ENCODE measurements around the gene ICA1.
"Not testable (repeated sequence)": the region's sequence is repeated elsewhere in the genome, so short reads cannot be mapped to it uniquely, and the experiment has no call there.

The ICA1 gene

GRCh38 chr7:8261711-8262695, at the start of gene ICA1:
ICA1 (minus strand) TSS chr7:8262167; CDS start chr7:8235926, 26,241 bp downstream.
- DNase-seq: peak; percentile 52

DNA sequence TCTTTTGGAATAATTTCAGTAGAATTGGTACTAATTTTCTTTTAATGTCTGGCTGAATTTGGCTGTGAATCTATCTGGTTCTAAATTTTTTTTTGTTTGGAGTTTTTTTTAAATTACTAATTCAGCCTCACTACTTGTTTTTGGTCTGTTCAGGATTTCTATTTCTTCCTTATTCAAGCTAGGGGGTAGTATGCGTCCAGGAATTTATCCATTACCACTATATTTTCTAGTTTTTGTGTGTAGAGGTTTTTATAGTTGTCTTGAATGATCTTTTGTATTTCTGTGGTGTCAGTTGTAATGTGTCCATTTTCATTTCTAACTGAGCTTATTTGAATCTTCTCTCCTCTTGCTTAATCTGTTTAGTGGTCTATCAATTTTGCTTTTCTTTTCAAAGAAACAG, 48.9 kb upstream of the ICA1 start:
- DNase-seq: no peak

- DNase-seq: no peak
Observed at GRCh38 chr7:8305625-8306388, 43.8 kb upstream of the ICA1 start.

GRCh38 chr7:8305104-8305503, 43.1 kb upstream of the ICA1 start:
- DNase-seq: no peak

- no peak for DNase-seq
Observed at GRCh38 chr7:8303904-8304528, 42.0 kb upstream of the ICA1 start.

DNA sequence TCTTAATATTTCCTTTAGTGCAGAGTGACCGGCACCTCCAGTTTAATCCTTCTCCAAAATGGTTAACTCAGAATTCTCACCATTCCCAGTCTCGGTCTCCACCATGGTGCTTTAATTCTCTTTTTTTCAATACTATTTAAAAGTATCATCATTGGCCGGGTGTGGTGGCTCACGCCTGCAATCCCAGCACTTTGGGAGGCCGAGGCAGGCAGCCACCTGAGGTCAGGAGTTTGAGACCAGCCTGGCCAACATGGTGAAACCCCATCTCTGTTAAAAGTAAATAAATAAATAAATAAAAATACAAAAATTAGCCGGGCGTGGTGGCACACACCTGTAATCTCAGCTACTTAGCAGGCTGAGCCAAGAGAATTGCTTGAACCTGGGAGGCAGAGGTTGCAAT, 35.1 kb upstream of the ICA1 start:
- DNase-seq: not testable (repeated sequence)

DNA sequence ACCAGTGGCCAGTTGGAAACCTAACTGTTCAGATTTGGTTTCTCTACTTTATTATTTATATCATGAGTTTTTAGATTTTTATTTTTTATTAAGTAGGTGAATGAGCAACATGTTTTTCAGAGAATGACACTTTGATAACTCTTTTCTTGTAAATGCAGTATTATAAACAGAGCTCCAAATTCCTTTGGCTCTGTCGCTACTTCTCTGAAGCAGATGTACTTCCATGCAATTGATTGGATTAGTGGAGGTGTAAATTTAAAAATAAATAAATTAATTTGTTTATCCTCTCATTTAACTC, 34.3 kb upstream of the ICA1 start:
- DNase-seq: no peak

GRCh38 chr7:8295638-8296361, 33.8 kb upstream of the ICA1 start:
- DNase-seq: peak; percentile 66

DNA sequence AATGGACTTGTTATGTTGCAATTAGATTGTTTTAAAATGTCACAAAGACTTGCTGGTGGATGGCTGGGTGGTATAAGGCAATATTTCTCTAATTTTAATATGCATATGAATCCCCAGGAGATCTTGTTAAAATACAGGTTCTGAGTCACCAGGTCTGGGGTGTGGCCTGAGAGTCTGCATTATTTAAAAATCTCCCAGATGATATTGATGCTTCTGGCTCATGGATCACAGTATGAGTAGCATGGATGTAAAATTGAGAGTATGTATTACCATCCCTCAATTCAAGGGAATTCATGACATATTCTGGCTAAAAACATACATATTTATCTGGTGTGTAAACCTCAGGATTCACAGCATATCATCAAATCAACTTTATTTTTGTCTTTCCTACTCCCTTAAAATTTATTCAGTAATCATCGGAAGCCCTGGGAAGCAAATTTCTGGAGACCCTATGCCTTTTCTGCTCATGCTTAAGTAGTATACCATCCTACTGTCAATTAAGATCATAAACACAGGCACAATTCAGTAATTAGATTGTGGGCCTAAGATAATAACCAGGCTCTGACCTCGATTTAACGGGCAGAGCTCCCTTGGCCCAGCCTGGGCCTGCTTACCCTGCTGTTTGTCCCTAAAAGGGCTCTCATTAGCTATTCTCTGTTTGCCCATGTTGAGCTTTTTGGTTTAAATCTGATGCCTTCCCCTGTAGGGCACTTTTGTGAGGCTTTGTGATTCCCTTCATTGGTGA, 29.6 kb upstream of the ICA1 start:
- no peak for DNase-seq

GRCh38 chr7:8290645-8291308, 28.8 kb upstream of the ICA1 start:
- no peak for DNase-seq

DNA sequence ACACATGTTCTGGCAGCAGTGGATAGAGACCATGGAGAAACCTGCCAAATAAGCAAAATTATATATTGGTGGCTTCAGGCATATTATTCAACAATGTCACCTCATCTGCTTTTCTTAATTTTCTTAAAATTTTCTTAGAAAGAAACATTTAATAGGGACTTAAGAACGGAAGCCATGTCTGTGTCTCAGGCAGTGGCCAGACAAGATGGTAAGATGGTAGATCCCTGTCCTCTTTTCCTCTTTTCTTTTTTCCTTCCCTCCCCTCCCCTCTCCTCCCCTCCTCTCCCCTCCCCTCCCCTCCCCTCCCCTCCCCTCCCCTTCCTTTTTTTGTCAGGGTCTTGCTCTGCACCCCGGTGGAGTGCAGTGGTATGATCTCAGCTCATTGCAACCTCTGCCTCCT, 24.2 kb upstream of the ICA1 start:
- DNase-seq: no peak

DNA sequence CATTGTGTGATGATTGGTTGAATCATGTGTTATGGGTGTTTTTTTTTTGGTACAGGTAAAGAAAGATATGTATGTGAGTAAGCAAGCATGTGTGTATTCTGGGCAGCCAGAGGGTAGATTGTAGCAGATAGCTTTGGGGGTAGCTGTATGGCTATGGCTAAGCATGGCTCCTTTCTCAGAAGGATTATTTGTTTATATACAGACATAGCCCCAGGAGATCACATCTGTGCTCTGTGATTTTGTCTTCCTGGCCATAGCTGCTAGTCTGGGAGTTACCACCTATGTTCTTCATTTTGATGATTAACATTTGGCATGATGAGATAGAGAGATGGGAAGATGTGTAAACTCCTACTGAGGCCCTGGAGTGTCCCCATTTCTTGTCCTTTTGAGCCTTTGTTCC, 23.2 kb upstream of the ICA1 start:
- DNase-seq: no peak

DNA sequence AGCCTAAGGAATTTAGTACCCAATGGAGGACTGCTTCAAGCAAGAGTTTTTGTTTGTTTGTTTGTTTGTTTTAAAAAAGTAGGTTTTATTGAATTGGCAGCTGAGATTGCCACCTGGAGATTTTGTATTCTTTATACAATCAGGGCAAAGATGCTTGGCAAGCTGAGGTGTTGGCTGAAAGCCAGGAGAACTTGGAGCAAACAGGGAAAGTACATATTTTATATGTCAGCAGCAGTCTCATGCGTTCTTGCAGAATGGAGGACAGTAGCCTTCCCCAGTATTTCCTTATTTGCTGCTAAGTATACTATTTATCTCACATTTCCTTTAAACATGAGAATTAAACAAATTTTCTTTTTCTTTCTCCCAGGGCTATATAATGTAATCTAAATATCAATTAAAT, 22.6 kb upstream of the ICA1 start:
- no peak for DNase-seq

DNA sequence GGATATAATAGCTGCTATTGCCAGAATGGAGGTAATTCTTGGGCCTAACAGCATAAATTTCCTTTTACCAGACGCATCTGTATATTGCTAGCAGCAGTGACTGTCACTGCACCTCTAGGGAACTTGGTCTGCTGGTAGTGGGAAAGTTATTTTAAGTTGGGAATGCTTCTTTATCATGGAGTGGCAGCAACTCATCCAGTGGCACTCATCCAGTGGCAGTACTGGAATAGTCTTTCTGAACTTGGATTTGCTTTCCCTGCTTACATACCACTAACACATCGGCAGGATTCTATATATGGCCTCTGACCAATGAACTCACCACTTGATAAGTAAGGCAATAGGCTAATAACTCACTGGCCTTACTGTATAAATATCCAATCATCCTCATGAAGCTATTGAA, 22.0 kb upstream of the ICA1 start:
- no peak for DNase-seq

GRCh38 chr7:8282871-8283270, 20.9 kb upstream of the ICA1 start:
- no peak for DNase-seq

- no peak for DNase-seq
Observed at GRCh38 chr7:8282162-8282561, 20.2 kb upstream of the ICA1 start.

- no peak for DNase-seq
Observed at GRCh38 chr7:8278183-8278582, 16.2 kb upstream of the ICA1 start.

DNA sequence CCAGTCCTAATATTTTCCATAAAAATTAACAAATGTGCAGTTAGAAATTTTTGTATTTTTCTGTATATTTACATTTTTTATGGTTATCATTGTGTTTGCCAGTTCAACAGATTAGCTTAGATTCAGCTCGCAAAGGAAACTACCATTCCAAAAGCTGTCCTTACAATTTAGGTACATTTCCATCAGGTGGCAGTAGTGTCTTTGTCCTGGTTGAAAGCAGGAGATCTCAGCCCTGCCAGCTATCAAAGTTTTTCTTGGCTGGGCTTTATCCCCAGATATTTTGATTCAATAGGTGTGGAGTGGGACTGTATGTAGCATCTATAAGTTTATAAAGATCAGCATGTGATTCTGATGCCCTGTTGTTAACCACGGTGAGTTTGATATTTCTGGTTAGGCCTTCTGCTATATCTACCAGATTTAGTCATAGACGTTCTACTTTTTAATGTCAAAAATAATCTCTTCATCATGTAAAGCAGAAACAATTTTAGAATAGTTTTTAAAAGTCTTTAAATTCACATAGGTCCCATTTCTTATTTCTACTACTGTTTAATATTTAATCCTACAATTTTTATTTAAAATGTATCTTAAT, 15.5 kb upstream of the ICA1 start:
- DNase-seq: no peak

DNA sequence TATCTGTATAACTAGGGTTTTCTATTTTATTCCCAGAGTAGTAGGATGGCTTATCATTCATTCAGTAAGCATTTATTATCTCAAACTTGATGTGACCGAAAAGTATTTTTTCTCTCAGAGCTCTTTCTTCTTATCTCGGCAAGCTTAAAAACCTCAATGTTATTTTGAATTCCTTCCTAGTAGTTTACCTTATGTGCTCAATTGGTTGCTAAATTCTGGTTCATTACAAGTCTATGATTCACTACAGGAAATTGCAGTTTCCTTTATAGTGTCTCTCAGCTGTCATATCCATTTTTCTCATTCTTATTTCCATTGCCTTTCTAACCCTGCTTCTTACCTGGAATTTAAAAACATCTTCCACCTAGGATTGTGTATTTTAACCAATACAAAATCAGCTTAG, 12.6 kb upstream of the ICA1 start:
- DNase-seq: no peak

DNA sequence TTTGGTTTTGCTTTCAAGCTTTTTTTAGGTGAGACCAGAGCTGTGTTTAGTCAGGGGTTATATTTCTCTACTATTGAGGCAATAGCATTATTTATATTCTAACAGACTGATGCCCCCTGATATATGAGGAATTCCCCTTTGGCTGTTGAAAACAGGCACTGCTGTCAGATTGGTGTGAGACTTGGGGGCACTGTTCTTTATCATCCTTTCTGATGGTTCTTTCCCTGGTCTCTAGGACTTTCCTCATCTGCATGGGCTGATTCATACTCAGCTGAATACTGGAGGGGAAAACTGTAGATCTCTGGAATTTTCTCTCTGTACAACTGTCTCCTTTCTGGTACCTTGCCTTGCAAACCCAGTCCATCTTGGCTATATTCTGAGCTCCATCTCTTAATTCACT, 10.0 kb upstream of the ICA1 start:
- DNase-seq: no peak

DNA sequence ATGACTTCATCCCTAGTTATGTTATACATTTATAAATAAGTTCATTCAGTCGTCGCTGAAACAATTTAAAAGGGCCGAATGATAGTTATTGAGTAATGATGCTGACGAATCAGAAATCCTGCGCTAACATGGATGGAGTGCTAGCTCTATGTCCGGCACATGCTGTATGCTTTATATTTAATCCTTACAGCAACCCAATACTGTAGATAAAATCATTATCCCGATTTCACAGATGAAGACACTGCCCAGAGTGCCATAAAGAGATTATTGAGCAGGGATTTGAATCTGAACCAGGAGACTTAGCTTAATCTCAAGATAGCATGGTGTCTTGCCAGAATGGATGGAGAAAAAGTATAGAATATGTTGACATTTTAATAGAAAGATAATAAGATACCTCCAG, 1.1 kb upstream of the ICA1 start:
- DNase-seq: no peak
